K562 (cell line): ENCODE data around the gene IL6R. TPM values are rescaled to one million over a fixed set of nuclear protein-coding genes. Genes with fewer than 3 reads are reported as not detected.
A peak's percentile ranks its signal among the peaks of the same experiment; 100 is the strongest.

ENCODE experiments used
- ATAC-seq: fragments of 200-7000 bp; cut with Tn5 transposase; 3 replicates; pipeline ENCODE4 v1.9.1; 2020; ENCODE audit warnings: moderate library complexity
- BruUV-seq: library from RNA; stranded (reverse); fragments of 400-500 nt; replicated peaks from 2 replicates; lab custom pipeline; 2021; lab: Mats Ljungman, UMichigan
- CTCF ChIA-PET: fragments of 300-600 bp; formaldehyde crosslinking; extraction: SDS; loops from one replicate; lab custom pipeline; 2021; ENCODE audit warnings: low intra/inter-chr PET ratio; lab: Yijun Ruan, JAX
- POLR2A ChIA-PET: fragments of 300-600, 350-650 bp; sonication (Branson Sonifier 250); formaldehyde crosslinking; extraction: SDS; loops from one replicate; lab custom pipeline; 2021; ENCODE audit warnings: antibody characterized with exemption, inconsistent platforms; lab: Yijun Ruan, JAX
- DNase-seq, 4 experiments: peaks; one replicate each; pipeline versions ENCODE4 v3.0.0 to v3.0.0-alpha.2; 2011 to 2018; ENCODE audit warnings: low spot score in 3 of 4, mixed read lengths in 3 of 4; ENCODE audit errors: extremely low read depth in 1 of 4
- FAIRE-seq: peaks from 2 replicates; lab custom pipeline; 2011; peaks lifted over from hg19 to GRCh38; lab: Jason Lieb, UNC
- H2AFZ ChIP-seq: 2 replicates; pipeline ENCODE4 v1.6.0; 2011; ENCODE audit warnings: low read depth, low read length, control low read depth, inconsistent platforms
- H3K27ac ChIP-seq: fragments of 200-600 bp; 3 replicates; pipeline ENCODE4 v1.8.0; 2011; ENCODE audit warnings: low read depth, mild to moderate bottlenecking, control low read depth, inconsistent platforms, low read length, moderate library complexity, mixed read lengths; ENCODE audit errors: extremely low read depth
- H3K27me3 ChIP-seq, 2 experiments: fragments of 300-600 bp in 1 of 2; 2 replicates in 1 of 2; 3 replicates in 1 of 2; pipeline versions ENCODE4 v1.6.0 to v1.8.0; 2011; ENCODE audit warnings: inconsistent platforms in 2 of 2, low read length in 2 of 2, mild to moderate bottlenecking in 1 of 2, mixed read lengths in 1 of 2, moderate library complexity in 1 of 2; ENCODE audit not compliant: control insufficient read depth in 2 of 2, insufficient read depth in 2 of 2
- H3K36me3 ChIP-seq: fragments of 300-600 bp; 3 replicates; pipeline ENCODE4 v1.8.0; 2011; ENCODE audit warnings: mild to moderate bottlenecking, low read length, inconsistent platforms; ENCODE audit not compliant: control insufficient read depth, insufficient read depth
- H3K4me1 ChIP-seq, 2 experiments: fragments of 200-600 bp in 1 of 2; replicated peaks in 1 of 2; 2 replicates in 1 of 2; 3 replicates in 1 of 2; pipeline versions ENCODE4 v1.5.1 to v1.8.0; 2011; ENCODE audit warnings: inconsistent platforms in 2 of 2, low read length in 2 of 2, mild to moderate bottlenecking in 1 of 2, mixed read lengths in 1 of 2, moderate library complexity in 1 of 2; ENCODE audit not compliant: control insufficient read depth in 2 of 2, insufficient read depth in 2 of 2
- H3K4me2 ChIP-seq: 2 replicates; pipeline ENCODE4 v1.6.1; 2011; ENCODE audit warnings: low read length, control low read depth, inconsistent platforms, mixed read lengths; ENCODE audit not compliant: insufficient read depth
- H3K4me3 ChIP-seq: fragments of 200-600 bp; sonication (generic), shearing (Covaris generic); 2 replicates; pipeline ENCODE4 v1.5.1; 2016; ENCODE audit warnings: control low read depth, inconsistent platforms
- H3K79me2 ChIP-seq: fragments of 200-600 bp; 3 replicates; pipeline ENCODE4 v1.8.0; 2011; ENCODE audit warnings: low read length, inconsistent platforms; ENCODE audit not compliant: control insufficient read depth, insufficient read depth
- H3K9ac ChIP-seq, 2 experiments: 2 replicates each; pipeline versions ENCODE4 v1.6.0 to v1.6.1; 2011; ENCODE audit warnings: low read depth in 2 of 2, low read length in 2 of 2, control low read depth in 1 of 2, inconsistent platforms in 1 of 2, mild to moderate bottlenecking in 1 of 2, mixed read lengths in 1 of 2; ENCODE audit not compliant: insufficient read depth in 1 of 2
- H3K9me1 ChIP-seq: one replicate; pipeline ENCODE4 v1.6.0; 2011; ENCODE audit warnings: inconsistent platforms, mild to moderate bottlenecking, low read length, moderate library complexity; ENCODE audit not compliant: control insufficient read depth, insufficient read depth
- H3K9me3 ChIP-seq: replicated peaks from 2 replicates; pipeline ENCODE4 v1.5.1; 2011; ENCODE audit warnings: low read depth, low read length, inconsistent platforms; ENCODE audit not compliant: control insufficient read depth, insufficient read depth
- H4K20me1 ChIP-seq: replicated peaks from 2 replicates; pipeline ENCODE4 v1.6.1; 2011; ENCODE audit warnings: low read length, inconsistent platforms, mixed read lengths; ENCODE audit not compliant: control insufficient read depth, insufficient read depth
- ATF1 ChIP-seq, 2 experiments: fragments of 450-650 bp in 1 of 2; IDR thresholded peaks; 2 replicates each; pipeline ENCODE4 v1.6.1; 2016; ENCODE audit warnings: missing compliant biosample characterization in 1 of 2, missing genetic modification characterization in 1 of 2
- BCLAF1 ChIP-seq, 2 experiments: fragments of 450-650 bp in 1 of 2; IDR thresholded peaks; 2 replicates each; pipeline ENCODE4 v1.6.1; 2011 to 2017; ENCODE audit warnings: low read depth in 2 of 2, antibody characterized with exemption in 1 of 2, borderline replicate concordance in 1 of 2, low read length in 1 of 2, mild to moderate bottlenecking in 1 of 2, mixed read lengths in 1 of 2; ENCODE audit not compliant: control insufficient read depth in 1 of 2
- RBM22 ChIP-seq: fragments of 200-400 bp; formaldehyde crosslinking; IDR thresholded peaks from 2 replicates; pipeline ENCODE4 v1.6.1; 2018; ENCODE audit warnings: low read length, low read depth; ENCODE audit not compliant: poor library complexity, severe bottlenecking
- ZBTB33 ChIP-seq: sonication (generic); formaldehyde crosslinking; IDR thresholded peaks from 2 replicates; pipeline ENCODE4 v1.8.1; 2023; ENCODE audit warnings: mild to moderate bottlenecking, missing genetic modification reagents
- ZZZ3 ChIP-seq: fragments of 450-650 bp; IDR thresholded peaks from 2 replicates; pipeline ENCODE4 v1.6.1; 2016; ENCODE audit warnings: antibody characterized with exemption, mild to moderate bottlenecking, moderate library complexity
- WGBS: fragments of 100-300 bp; shearing (Covaris generic); methylation state at CpG from one replicate; pipeline ENCODE4 v1.1.6; 2016; ENCODE audit warnings: low coverage, mixed read lengths; ENCODE audit not compliant: insufficient coverage; ENCODE audit errors: missing lambda C conversion rate; 5-methylcytosine and 5-hydroxymethylcytosine counted together
- in situ Hi-C: fragments of 300-500 bp; cut with MboI; formaldehyde crosslinking; loops from 4 replicates; pipeline ENCODE4 v1.15.0; 2018; ENCODE audit warnings: inconsistent platforms, mixed read lengths
- intact Hi-C: fragments of 100-400 bp; cut with micrococcal nuclease; formaldehyde crosslinking; loops from 2 replicates; pipeline ENCODE4 v1.14.2; 2022
- polyA plus RNA-seq, 8 experiments: library from polyadenylated mRNA; depleted of rRNA in 4 of 8; stranded (reverse) in 5 of 8; unstranded in 3 of 8; fragments of >200 nt; fragmentation: Nextera tagmentation in 2 of 8; fragmentation: Illumina TruSeq in 1 of 8; extraction: Ambion mirVana in 2 of 8; extraction: Trizol in 1 of 8; gene quantifications; 2 replicates each; pipeline versions ENCODE4 v1.2.1 to v1.2.3, GENCODE V29; 2011 to 2014; ENCODE audit warnings: inconsistent platforms in 1 of 8, missing spikeins in 1 of 8
- total RNA-seq, 7 experiments: library from RNA; depleted of rRNA in 6 of 7; stranded (reverse); fragments of >200 nt in 6 of 7; fragmentation: Illumina TruSeq in 2 of 7; extraction: Trizol in 2 of 7; gene quantifications; 2 replicates each; pipeline versions ENCODE4 v1.2.1 to v1.2.3, GENCODE V29; 2011 to 2021; ENCODE audit warnings: low replicate concordance in 1 of 7

The IL6R gene
- total and polyA plus RNA-seq, 9 of the 15 experiments (the other 6 are each of a cell fraction or from before 2014, with no cell fraction given): 0.05 to 1.1 (median 0.11) TPM; not detected in 2

DNA sequence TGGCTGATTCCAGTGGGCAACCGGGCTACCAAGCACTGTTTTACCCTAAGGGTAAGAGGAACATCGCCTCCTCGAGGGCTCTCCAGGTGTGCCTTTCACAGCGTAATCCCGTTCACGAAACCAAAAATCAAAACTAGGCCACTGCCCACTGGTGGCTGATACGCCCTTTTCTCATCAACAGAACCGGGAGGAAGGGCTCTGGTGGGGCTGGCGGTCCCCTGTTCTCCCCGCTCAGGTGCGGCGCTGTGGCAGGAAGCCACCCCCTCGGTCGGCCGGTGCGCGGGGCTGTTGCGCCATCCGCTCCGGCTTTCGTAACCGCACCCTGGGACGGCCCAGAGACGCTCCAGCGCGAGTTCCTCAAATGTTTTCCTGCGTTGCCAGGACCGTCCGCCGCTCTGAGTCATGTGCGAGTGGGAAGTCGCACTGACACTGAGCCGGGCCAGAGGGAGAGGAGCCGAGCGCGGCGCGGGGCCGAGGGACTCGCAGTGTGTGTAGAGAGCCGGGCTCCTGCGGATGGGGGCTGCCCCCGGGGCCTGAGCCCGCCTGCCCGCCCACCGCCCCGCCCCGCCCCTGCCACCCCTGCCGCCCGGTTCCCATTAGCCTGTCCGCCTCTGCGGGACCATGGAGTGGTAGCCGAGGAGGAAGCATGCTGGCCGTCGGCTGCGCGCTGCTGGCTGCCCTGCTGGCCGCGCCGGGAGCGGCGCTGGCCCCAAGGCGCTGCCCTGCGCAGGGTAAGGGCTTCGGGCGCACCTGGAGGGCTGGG is at the start of gene IL6R (continued):
- TF ChIP-seq BCLAF1 (IDR thresholded peaks at IDR 0.05; ENCODE audit: borderline replicate concordance in 1 of 2, control insufficient read depth in 1 of 2, low read depth in 2 of 2, low read length in 1 of 2): no peak
- no peak for TF ChIP-seq ATF1 (CRISPR knock-in tag; IDR thresholded peaks at IDR 0.05)
- peak; percentile 30; the same call in 1 of the 2 replicates for TF ChIP-seq ATF1 (tag; IDR thresholded peaks at IDR 0.05)
- TF ChIP-seq ZZZ3: no peak

GRCh38 chr1:154358519-154358918 is 46.6 kb upstream of the IL6R start:
- no peak overlapping the region for H2AFZ ChIP-seq
- H3K4me2 ChIP-seq: no peak overlapping the region
- peaks cover 13 to 18% of the 10 kb centered on the region in 2 experiments for H3K4me1 ChIP-seq
- no peaks in the 10 kb centered on the region for H3K79me2 ChIP-seq
- no TSS peak for BruUV-seq
- POLR2A ChIA-PET: interaction anchor here (0.7 kb wide), 1 partner anchor 361 kb away, joined by 3 read pairs; no protein-coding TSS in a partner anchor
- no peaks in the 10 kb centered on the region for H3K27me3 ChIP-seq
- FAIRE-seq: no peak
- H3K9ac ChIP-seq: no peak overlapping the region
- no peaks in the 10 kb centered on the region for H3K36me3 ChIP-seq
- no peak overlapping the region for H3K4me3 ChIP-seq
- TF ChIP-seq RBM22: no peak
- TF ChIP-seq ZBTB33 (CRISPR knock-in tag): 0 out of 2 replicates have a peak, but pooled peaks have one; percentile 22
- TF ChIP-seq, all 486 proteins: peak for 1
- ATAC-seq: no peak
- in situ Hi-C loops (no loop called here), intact Hi-C loops (no loop called here)
- Histone ChIP-seq H3K27ac (no peak overlapping the region), H4K20me1 (0 out of 2 replicates have a peak, but pooled peaks cover 1% of the 10 kb centered on the region), H3K9me3 (no peaks in the 10 kb centered on the region; the same call in 1 of the 2 replicates), H3K9me1 (no peaks in the 10 kb centered on the region)
- 69% methylated on average over 8 of the region's 8 CpGs for WGBS
- CTCF ChIA-PET: no interaction called here
- DNase-seq: peak in 1 of 4 experiments; percentile 3
